T-helper 2 cell treated with Interferon-gamma antibody and Interleukin-4, amounts not matched to agents 100 ng/mL and 5 ng/mL, for 36 hours (primary cell): ENCODE data around the gene TLX3. TPM values are rescaled to one million over a fixed set of nuclear protein-coding genes. Genes with fewer than 3 reads are reported as not detected.
"Not testable (repeated sequence)": the region's sequence is repeated elsewhere in the genome, so short reads cannot be mapped to it uniquely, and the experiment has no call there.

Experiments used
- intact Hi-C: fragments of 100-400 bp; cut with micrococcal nuclease; formaldehyde crosslinking; loops from one replicate; pipeline ENCODE4 v1.15.1; 2023
- total RNA-seq: library from RNA; stranded (reverse); gene quantifications from 2 replicates; pipeline ENCODE4 v1.2.3, GENCODE V29; 2022

TLX3 gene
- total RNA-seq, 1 donor from 2014 or later, result not detected

DNA sequence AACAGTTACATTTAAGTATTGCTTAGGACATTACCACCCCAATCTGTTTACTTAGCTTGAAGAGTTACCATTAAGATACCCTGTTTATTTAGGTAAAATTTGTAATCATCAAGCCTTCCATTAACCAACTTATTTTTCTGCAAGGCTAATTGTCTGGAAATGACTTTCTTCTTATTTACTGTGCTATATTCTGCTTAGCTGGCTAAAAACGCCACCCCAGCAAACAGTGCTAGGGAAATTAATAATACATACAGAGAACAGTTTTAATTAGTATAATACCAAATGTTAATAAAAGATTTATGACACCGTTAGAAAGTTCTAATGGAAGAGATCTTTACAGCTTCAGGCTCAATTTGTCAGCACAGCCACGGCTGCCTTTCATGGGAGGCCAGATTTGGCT, 14.0 kb downstream of the TLX3 start:
- intact Hi-C loops, result no loop called here

DNA sequence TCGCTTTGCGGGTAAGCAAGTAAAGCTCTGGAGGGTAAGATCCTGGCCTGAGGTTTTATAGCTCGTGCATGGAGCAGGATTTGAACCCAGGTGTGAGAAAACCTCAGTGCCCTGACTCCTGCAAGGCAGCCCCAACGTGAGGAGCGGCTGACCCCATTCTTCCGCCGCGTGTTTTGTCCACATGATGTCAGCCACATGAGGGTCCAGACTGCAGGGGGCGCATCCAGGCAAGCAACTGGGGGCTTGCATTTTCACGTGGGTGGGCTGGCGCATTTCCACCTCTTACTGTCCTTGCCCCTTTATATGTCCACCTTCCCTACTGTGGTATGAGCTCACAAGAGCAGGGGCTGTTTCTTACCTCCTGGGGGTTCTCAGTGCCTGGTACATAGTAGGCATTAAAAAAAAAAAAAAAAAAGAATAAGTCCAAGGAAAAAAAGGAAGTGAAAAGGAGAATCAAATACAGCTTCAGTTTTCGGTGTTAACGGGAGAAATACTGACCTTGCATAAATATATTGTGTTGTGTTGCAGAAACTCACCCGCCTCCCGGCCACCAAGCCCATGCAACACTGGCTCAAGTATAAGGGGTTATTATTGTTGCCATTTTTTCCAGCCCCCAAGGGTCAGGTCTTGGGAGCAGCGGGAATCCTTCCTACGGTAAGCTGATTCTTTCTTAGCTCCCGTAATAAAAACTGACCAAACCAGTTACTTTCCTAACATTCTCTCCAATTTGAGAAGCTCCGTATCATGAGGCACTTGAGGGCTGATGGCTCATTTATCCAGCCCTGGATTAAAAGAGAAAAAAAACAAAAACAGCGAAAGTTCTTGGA, 15.0 kb downstream of the TLX3 start:
- intact Hi-C loops, result no loop called here

GRCh38 chr5:171330021-171330420, 21.0 kb downstream of the TLX3 start:
- intact Hi-C loops, result loop anchor here (10.0 kb wide), 1 partner anchor 695 kb away; no protein-coding TSS in a partner anchor

DNA sequence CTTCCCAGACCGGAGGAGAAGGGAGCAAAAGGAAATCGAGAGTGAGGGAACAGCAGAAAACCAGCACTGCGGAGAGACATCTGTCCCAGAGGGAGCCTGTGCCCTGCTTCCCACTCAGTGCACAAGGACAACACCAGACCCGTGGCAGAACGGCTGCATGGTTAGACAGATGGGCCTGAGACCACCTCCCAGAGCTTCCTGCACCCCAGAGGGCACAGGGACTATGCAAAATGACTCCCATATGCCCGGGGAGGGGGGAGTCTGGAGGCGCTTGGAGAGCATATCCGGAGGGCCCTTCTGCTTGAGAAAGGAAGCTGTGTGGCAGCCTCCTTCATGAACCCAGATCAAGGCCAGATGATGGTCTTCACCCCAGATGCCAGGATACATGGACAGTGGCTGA, 26.6 kb downstream of the TLX3 start:
- intact Hi-C loops, result loop anchor here (10.0 kb wide), 1 partner anchor 701 kb away; no protein-coding TSS in a partner anchor

- intact Hi-C loops, result loop anchor here (10.0 kb wide), 1 partner anchor 702 kb away; no protein-coding TSS in a partner anchor
Observed at GRCh38 chr5:171336521-171337209, 27.6 kb downstream of the TLX3 start.

DNA sequence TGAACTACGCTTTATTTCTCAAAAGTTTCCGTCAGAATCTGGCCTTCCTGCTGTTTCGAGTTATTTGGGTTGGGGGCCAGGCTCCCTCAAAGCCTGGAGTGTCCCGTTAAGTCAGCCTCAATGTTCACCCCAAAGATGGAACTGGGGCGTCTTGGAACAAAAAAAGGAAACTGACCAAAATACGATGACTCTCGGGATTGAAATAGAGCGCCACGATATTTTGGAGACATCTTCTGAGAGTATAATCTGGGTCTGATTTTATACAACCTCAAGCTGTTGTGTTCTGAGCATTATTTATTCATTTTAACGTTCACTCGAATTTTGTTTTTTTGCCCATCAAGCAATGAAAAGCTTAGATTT, 28.1 kb downstream of the TLX3 start:
- intact Hi-C loops, result loop anchor here (10.0 kb wide), 1 partner anchor 702 kb away; no protein-coding TSS in a partner anchor

DNA sequence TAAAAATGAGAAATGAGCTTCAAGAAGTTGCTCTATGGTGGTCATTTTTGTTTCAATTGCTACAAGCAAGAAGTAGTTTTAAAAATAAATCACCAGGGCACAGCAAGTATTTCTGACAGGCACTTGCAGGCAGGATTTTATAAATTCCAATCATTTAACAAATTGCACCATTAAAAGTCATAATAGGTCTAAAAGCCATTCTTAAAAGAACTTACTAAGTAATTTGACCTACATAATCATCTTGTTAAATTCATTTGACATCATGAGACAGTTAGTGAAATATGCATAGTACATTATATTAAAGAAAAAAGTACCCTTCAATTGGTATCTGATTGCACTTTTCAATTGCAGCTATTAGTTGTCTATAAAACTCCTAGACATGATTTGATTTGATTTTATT, 31.0 kb downstream of the TLX3 start:
- intact Hi-C loops, result loop anchor here (5.0 kb wide), 1 partner anchor 598 kb away; no protein-coding TSS in a partner anchor

DNA sequence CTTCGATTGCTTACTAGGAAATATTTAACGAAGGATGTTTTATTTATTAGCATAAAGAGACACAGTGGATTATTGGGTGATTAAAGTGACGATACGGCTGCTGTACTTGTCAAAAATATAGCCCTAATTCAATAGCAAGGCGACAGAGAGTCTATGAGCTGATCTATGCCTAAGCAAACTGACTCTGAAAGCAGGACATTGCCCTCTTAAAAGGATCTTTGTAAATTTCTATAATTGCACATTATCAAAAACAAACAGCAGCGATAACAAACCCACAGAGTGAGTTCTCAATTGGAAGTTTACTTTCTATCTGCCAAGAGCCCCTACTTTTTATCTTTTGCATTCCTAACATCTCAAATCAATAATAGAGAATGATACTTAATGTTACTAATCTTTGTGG, 31.4 kb downstream of the TLX3 start:
- intact Hi-C loops, result loop anchor here (5.0 kb wide), 1 partner anchor 598 kb away; no protein-coding TSS in a partner anchor

DNA sequence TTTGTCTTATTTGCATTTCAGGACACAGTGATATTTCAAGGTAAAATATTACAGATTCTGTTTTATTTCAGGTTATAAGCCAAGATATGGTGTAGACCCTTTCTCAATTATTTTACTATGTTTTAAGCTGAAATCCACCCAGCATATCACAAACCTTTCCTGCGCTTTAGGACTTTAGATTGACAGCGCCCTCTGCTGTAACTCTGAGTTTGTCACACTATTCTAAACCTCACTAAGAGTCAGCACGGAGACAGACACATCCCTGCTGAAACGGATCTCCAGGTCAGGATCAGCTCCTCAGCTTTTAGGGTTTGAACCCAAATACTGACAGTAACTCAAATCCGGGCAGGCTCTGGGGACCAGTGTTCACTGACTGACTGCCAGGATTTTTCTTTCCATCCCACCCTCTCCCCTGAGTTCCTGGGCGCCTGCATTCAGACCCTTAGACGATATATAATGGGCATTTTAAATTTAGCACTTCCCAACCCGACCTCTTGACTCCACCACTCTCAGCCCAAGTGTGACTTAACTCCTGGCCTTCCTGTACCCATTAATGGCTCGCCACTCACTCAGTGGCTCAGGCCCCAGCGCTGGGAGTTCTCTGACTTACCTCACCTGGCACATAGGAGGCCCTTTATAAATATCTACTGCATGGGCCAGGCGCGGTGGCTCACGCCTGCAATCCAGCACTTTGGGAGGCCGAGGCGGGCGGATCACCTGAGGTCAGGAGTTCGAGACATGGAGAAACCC, 33.5 kb downstream of the TLX3 start:
- intact Hi-C loops, result loop anchor here (1.0 to 5.0 kb wide), 2 partner anchors 135 to 600 kb away; no protein-coding TSS in a partner anchor

GRCh38 chr5:171344936-171345608, 36.0 kb downstream of the TLX3 start:
- intact Hi-C loops, result loop anchor here (5.0 kb wide), 1 partner anchor 603 kb away; no protein-coding TSS in a partner anchor

GRCh38 chr5:171351536-171352073, 42.6 kb downstream of the TLX3 start:
- intact Hi-C loops, result no loop called here

- intact Hi-C loops, result no loop called here
Observed at GRCh38 chr5:171355302-171355724, 46.3 kb downstream of the TLX3 start.

DNA sequence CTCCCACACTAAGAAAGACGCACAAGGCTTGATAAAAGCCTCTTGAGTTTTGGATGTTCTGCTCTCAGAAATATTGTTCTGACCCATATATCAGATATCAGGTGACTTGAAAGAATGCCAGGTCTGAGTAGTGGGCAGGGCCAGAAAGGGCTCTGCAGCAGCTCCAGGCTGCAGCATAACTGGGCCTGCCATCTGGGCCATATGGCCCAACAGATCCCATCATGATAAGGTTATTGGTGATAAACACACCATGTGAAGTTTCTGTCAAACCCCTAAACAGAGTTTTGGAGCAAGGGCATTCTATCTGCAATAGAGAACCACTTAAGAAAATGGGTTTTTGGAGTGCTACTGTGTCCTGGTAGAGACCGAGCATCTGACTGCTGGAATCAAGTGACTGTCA, 48.8 kb downstream of the TLX3 start:
- intact Hi-C loops, result no loop called here

DNA sequence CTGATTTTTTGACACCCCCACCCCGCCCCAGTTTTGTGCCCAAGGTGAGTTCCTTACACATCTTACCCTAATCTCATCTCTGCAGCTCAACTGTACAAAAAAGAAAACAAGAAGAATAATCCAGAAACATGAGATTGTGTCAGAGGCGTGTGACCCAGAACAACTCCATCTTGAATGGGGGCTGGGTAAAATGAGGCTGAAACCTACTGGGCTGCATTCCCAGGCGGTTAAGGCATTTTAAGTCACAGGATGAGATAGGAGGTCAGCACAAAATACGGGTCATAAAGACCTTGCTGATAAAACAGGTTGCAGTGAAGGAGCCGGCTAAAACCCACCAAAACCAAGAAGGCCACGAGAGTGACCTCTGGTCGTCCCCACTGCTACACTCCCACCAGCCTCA, 52.1 kb downstream of the TLX3 start:
- intact Hi-C loops, result not testable (repeated sequence)

Other genes with a start within 250 kb of the TLX3 start
- 1,478 and 1,511 TPM in 2 replicates for gene NPM1, start 78.6 kb downstream of the TLX3 start, total RNA-seq
- gene FGF18, start 110.4 kb downstream of the TLX3 start, total RNA-seq, result 0.20 TPM in 1 of 2 replicates, not detected in the other